SK-N-MC (cell line): ENCODE measurements around the gene ZNF277.

Experiments used
- EZH2 ChIP-seq: fragments of 200-600 bp; sonication (generic); IDR thresholded peaks from one replicate; pipeline ENCODE4 v1.6.1; 2017; ENCODE audit warnings: antibody characterized with exemption
- FOXP2 ChIP-seq: optimal IDR thresholded peaks from 2 replicates; pipeline ENCODE3; 2011; ENCODE audit warnings: mild to moderate bottlenecking, moderate library complexity; ENCODE audit not compliant: insufficient read depth; ENCODE audit errors: extremely low read length, control extremely low read depth
- POLR2AphosphoS5 ChIP-seq: IDR thresholded peaks from 2 replicates; pipeline ENCODE4 v1.6.1; 2012; ENCODE audit warnings: mild to moderate bottlenecking, low read depth, low read length, borderline replicate concordance

DNA sequence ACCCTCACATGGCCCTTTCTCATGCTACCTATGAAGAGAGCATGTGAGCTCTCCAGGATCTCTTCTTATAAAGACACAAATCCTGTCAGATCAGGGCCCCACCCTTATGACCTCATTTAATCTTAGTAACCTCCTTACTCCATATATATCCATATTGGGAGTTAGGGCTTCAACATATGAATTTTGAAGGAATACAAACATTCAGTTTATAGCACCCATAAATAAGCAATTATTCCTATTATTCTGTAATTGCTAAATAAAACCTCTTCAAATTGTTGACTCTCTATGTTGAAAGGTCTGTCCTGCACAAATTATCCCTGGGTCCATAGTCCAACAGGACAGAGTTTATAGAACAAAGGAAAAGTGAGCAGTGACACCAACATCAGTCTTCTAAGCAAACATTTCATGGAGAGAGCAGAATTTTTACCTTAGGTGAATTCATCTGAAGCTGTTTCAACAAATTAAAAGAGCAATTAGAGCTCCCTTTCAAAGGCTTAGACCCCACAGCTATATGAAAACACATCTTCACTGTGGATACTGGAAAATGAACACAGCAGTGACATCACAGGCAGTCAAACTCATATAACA lies 12.5 kb upstream of the ZNF277 start:
- no peak for TF ChIP-seq POLR2AphosphoS5
- no peak for TF ChIP-seq FOXP2
- no peak for TF ChIP-seq EZH2
